Stimulated activated CD4-positive, alpha-beta T cell treated with anti-CD3 and anti-CD28 coated beads, Interleukin-2, amount 100 ng/mL, for 24 hours (primary cell): ENCODE measurements around the gene SKAP1.
"Not testable (repeated sequence)": the region's sequence is repeated elsewhere in the genome, so short reads cannot be mapped to it uniquely, and the experiment has no call there.

ENCODE experiments used
- DNase-seq, 2 donors: peaks; one replicate each; pipeline ENCODE4 v3.0.0-alpha.2; 2020

Gene SKAP1

GRCh38 chr17:48198950-48199541 is 231.0 kb downstream of the SKAP1 start:
- DNase-seq: no peak

GRCh38 chr17:48195910-48196309 is 234.1 kb downstream of the SKAP1 start:
- no peak for DNase-seq

GRCh38 chr17:48194097-48194550 is 235.9 kb downstream of the SKAP1 start:
- no peak for DNase-seq

GRCh38 chr17:48192321-48192731 is 237.7 kb downstream of the SKAP1 start:
- no peak for DNase-seq

DNA sequence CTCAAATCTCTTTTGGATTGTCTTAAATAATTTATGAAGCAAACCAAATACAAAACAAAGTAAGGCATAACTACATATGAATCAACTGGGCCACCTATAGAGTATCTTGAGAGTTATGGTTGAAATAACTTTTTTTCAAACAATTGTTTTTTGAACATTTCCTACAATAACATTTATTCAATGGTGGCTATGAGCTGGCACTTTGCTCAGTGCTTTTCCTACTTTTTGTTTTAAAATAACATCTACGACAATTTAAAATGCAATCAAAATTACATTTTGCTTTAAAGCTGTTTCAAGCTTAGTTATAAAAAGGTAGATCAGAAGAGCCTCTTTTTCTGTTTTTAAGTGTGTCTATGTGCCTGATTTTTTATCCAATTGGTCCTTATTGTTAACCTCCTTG is 238.7 kb downstream of the SKAP1 start:
- DNase-seq: no peak

- DNase-seq: no peak
These were observed 239.1 kb downstream of the SKAP1 start for GRCh38 chr17:48190871-48191270.

- DNase-seq: no peak
These were observed 242.0 kb downstream of the SKAP1 start for GRCh38 chr17:48187872-48188608.

DNA sequence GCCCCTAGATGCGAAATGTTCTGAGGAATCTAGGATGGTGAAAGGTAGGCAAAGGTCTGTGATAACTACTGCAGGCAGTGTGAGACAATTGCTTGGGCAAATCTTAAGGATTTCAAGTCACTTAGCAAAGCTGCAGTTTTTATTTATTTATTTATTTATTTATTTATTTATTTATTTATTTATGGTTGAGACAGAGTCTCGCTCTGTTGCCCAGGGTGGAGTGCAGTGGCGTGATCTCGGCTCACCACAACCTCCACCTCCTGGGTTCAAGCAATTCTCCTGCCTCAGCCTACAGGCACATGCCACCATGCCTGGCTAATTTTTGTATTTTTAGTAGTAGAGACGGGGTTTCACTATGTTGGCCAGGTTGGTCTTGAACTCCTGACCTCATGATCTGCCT is 243.7 kb downstream of the SKAP1 start:
- not testable (repeated sequence) for DNase-seq

DNA sequence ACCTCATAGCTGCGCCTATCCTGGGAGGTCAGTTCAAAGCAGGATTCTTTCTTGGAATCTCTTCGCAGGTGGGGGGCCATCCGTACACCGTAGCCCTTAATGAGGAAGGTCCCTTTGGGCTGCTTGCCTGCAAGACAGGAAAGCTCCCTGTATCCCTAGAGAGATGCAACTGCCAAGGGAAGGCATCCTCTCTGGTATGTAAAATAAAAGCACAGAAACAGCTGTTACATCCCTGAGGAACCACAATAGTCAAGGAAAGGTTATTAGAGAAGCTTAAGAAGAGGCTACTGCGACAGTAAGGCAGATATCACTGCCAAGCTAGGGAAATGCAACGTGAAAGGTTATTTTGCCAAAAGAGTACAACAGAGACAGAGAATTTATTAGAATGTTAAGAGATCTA is 245.3 kb downstream of the SKAP1 start:
- no peak for DNase-seq

DNA sequence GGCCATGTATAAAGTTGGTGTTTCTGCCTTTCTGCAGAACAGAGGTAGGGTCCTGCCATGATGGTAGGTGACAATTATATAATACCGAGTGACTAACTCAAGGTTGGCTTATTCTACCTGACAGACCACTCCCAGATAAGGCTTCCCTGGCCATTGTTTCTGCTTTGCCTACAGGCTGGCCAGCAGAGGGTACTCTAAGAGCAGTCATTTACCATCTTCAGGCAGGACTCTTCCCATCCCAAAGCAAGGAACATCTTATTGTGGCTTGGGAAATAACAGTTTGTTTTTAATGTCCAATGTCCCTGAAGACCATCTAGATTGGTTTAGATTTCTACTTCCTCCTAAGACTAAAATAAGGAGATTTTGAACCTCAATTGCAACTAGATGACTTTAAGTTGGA is 248.4 kb downstream of the SKAP1 start:
- no peak for DNase-seq

- DNase-seq: no peak
These were observed 249.0 kb downstream of the SKAP1 start for GRCh38 chr17:48180842-48181629.

DNA sequence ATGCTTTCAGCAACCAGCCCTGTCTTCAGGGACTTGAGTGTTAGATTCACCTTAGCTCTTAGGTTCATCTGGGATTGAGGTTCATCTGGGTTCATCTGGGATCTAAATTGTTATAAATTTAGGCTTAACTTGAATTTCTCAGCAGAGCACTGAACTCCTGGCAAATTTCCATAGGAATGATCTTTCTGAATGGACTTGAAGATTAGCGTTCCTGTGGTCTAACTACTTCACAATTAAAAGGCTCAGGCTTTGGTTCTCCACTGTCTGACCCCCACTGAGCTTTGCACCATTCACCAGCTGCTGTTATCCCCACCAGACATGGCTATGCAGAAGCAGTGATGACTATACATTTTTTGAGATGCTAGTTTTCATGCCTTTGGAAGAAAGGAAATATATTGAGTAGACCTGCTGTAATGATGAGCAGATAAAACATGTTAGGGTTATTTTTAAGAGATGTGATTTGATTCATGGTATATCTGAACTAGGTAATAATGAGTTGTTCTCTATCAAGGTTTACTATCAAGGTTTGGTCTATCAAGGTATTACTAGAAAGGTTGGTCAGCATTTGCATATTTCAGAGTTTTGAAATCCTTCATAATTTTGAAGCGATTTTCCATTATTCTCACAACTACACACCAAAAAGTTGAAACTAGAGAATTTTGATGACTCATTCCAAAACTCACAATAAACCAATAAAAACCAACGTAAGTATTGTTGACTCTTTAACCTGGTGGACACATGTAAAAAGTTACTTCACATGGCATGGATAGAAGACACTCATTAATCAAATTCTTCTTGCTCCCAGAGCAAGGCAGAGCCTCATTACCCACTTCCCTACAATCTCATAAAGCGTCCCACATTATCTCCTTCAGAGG is 250.7 kb downstream of the SKAP1 start:
- DNase-seq: no peak

- no peak for DNase-seq
These were observed 251.7 kb downstream of the SKAP1 start for GRCh38 chr17:48178317-48178716.

DNA sequence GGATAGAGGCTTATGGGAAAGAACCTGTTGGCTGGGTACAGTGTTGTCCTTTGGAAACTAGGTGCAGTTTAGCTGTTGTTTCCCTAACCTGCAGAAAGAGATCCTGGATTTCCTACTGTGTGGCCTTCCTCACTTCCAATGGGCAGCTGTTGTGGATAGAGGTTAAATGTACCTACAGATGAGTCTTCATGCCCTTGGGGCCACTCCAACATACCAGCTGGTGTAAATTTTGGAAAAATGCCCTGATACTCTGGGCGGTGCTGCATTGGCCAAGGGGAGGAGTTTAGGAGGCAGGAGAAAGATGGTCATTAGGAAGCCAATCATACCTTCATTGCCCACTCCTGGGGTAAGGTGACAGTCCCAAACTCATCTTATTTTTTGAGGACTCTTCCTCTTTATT is 252.2 kb downstream of the SKAP1 start:
- DNase-seq: no peak

DNA sequence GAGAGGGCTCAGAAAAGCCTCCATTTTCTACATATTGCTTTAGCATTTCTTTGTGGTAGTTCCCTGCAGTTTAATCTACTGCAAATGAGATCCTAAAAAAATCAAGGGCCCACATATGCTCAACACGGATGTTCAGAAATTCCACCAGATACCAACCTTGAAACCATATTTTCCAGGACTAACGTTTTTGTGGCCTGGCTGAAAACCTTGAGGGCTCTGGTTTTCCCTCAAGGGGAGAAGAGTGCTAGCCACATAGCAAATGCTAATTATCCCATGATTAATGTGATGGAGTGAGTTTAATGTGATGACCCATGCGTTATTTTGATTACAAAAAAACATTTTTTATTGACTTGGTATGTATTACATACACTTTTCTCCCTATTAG is 253.6 kb downstream of the SKAP1 start:
- DNase-seq: no peak

GRCh38 chr17:48175692-48176470 is 254.1 kb downstream of the SKAP1 start:
- DNase-seq: no peak

- DNase-seq: no peak
These were observed 255.0 kb downstream of the SKAP1 start for GRCh38 chr17:48174833-48175523.

DNA sequence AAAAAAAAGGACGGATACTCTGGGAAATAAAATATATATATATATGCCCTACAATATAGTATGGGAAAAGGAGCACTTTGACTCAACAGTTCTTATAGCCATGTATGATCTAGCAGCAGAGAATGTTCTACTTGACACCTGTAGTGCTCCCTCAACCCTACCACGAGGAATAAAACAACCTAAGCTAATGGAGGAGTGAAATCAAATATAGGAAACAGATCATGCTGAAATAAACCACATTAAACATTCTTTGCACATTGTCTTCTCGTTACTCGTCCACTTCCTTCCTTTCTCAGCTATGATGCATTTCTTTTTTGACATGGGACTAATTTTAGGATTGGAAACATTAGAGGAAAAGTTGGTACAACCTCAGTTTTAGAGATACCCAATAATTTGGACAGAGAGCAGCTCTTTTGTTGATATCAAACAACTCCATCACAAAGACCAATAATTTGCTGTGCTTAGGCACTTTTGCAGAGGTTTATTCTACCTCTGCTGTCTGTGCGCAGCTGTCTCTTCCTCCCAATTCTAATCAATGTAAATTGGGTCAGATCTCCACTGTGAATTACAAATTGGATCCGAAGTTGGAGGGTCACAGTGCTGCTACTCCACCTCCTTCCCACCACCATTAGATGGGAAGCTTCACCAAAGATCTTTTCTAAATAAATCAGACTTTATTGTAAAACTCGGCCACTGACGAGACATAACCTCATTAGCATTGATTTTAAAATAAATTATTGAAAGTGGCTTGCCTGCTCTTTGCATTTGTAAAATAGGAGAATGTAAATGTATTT is 256.6 kb downstream of the SKAP1 start:
- no peak for DNase-seq

DNA sequence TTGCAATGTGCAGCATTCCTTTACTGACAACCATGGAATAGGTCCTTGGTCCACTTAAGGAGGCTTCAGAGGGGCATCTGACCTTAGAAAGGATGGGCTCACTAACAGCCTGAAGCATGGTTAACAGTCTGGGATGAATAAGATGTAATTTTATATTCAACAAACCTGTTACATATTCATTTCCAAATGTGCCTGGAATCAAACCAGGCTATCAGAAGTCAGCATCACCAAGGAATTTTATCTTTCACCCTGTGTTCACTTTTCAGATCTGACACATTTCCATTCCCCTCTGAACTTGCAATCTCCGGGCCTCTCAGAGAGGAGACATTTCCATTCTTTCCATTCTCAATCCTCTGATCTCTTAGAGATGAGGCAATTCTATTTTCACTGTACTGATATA is 260.1 kb downstream of the SKAP1 start:
- no peak for DNase-seq

- no peak for DNase-seq
These were observed 266.2 kb downstream of the SKAP1 start for GRCh38 chr17:48163809-48164208.
